HG03571 (cell line): Measurements from ENCODE around the gene MBOAT1.
A peak's percentile ranks its signal among the peaks of the same experiment; 100 is the strongest.

Source experiments
- ATAC-seq: cut with Tn5 transposase; IDR thresholded peaks from one replicate; pipeline ENCODE4 v1.9.1; 2021; ENCODE audit not compliant: unreplicated experiment

MBOAT1 gene

GRCh38 chr6:20112241-20112640 lies 100.0 kb downstream of the MBOAT1 start:
- ATAC-seq, result no peak

DNA sequence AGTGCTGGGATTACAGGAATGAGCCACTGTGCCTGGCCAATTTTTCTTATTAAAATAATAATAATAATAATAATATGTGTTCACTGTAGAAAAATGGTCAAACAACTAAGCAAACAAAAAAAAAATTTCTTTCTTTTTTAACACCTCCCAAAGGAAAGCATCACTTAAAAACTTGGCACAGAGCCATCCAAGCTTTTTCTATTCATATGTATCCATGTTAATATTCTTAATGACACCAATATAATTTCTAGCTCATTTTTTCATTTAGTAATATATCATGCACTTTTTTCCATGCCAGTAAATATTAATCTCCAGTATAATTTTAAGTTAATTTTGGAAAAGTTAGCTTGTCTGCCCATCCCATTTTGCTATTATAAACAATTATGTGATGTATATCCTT lies 101.8 kb downstream of the MBOAT1 start:
- ATAC-seq, result no peak

- ATAC-seq, result no peak
Measured at GRCh38 chr6:20109526-20109925, 102.7 kb downstream of the MBOAT1 start.

DNA sequence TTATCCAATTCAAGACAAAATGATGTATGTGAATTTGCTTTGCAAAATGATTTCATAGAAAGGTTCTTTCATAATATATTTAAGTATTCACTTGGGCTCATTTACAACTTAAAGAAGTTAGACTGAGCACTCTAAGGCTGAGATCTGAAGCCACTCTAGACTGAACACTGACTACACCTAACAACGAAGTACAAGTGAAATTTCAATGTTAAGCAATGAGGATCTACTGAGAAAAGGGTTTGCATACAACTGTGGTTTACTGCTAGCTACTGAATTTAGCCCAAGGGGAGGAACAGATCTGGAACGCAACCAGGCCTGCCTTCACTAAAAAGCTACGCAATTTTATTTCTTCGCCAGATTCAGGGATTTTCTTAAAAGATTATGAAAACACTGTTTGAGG lies 106.4 kb downstream of the MBOAT1 start:
- ATAC-seq, result no peak

DNA sequence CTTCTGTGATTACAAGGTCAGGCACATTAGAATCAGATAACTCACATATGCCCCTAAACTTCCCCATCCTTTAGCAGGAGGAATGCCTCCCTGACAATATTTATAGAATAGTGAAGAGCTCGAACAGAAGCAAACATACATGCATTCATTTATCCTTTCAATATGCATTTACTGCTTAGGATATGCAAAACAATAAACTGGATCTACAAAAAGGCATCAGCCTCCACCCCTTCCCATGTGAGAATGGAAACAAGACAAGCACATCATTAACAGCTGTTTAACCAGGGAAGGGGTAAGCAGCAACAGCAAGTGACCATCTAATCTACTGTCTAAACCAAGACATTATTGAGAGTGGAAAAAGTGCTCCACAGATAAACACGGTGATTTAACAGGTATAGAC lies 107.6 kb downstream of the MBOAT1 start:
- no peak for ATAC-seq

DNA sequence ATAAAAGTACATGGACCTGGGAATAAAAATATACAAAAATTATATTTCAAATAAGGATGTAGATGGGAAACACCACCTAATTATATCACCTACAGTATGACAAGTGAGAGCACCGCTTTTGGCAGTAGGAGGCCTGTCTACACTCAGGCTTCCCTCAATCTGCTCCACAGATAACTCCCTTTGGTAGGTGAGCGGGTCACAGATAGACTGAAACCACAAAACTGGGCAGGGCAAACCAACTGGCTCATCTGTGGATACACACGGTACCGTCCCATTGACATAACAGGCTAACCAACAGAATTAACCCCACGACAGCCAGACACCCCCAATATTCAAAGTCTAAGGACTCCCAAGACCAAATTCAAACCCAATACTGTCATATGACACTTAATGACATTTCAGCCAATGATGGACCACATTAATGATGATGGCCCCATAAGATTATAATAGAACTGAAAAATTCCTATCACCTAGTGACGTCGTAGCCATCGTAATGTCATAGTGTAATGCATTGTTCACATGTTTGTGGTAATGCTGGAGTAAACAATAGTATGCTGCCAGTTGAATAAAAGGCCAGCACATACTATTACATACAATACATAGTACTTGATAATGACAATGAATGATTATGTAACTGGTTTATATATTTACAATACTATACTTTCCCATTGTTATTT lies 109.7 kb downstream of the MBOAT1 start:
- ATAC-seq, result no peak

DNA sequence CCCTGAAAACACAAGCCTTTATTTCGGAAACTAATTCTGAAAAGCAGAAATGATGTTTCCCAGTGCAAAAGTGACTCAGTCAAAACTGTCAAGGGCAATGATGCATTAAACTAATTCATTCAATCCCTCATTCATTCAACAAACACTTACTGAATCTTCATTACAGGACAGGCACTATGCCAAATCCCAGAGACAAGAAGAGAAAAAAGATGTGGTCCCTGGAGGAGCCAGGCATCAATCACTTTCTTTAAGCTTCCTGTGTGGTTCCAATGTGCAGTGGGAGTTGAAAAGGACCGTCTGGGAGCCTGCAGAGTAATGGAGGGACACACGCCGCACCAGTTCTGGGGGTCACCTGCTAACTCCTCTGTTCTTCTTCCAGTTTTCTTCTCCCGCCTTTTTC lies 113.1 kb downstream of the MBOAT1 start:
- ATAC-seq, result no peak

- no peak for ATAC-seq
Measured at GRCh38 chr6:20098267-20098876, 113.9 kb downstream of the MBOAT1 start.

DNA sequence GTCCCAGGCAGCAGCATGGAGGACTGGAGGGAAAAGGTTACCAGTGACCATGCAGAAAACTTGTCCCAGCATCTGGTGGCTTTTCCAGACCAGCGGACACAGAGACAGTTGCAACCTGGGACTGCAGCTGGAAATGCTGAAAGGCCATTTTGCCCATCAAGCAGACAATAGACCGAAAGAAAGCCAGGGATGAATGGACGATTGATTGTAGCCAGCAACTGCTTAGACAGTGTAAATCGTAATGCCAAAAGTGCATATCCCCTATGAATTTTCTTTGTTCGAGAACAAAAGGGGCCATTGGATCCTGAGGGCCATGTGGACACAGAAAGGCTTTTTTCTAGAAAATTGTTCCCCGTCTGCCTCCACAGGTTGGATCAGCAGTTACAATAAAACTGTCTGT lies 115.7 kb downstream of the MBOAT1 start:
- ATAC-seq, result no peak

DNA sequence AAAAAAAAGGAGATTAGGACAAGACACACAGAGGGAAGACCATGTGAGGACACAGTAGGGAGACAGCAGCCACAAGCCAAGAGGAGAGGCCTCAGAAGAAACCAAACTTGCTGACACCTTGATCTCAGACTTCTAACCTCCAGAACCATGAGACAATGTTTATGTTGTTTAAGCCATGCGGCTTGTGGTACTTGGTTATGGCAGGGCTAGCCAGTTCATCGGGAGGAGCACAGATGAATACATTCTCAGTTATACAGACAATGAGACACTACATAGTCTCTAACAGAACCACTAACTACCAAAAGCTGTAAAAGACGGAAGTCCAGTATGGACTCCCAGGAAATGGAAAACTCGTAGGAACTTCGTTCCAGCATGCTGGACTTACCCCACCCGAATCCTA lies 116.8 kb downstream of the MBOAT1 start:
- ATAC-seq, result no peak

GRCh38 chr6:20092071-20092566 lies 120.2 kb downstream of the MBOAT1 start:
- no peak for ATAC-seq

- ATAC-seq, result no peak
Measured at GRCh38 chr6:20086992-20087391, 125.3 kb downstream of the MBOAT1 start.

DNA sequence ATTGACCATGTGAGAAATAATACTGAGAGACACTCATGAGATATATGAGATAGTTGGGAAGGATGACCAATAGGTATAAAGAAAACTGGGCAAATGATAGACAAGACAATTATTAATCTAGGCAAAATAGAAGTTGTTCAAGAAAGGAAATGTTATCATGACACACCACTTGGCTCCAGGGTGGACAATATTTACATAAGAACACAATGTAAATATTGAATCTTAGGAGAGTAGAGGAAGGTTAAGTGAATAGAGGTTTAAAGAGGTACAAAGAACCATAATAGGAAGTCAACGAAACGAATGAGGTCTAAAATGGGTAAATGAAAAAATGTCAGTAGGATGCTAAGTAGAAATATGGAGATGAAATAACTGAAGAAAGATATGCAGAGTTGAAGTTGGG lies 126.5 kb downstream of the MBOAT1 start:
- no peak for ATAC-seq

DNA sequence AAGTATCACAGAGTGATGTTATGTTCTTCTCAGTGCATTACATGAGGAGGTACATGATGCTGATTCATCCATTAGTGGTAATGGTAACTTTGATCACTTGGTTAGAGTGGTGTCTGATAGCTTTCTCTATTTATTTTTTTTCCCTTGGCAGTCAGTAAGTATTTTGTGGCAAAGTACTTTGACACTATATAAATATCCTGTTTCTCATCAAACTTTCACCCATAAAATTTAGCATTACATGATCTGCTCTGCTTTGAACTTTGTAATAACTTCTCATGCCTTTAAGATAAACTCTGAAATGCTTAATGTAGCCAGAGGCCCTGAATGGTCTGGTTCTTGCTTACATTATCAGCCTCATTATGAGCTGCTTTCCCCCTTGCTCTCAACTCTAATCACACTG lies 127.9 kb downstream of the MBOAT1 start:
- no peak for ATAC-seq

- ATAC-seq, result no peak
Measured at GRCh38 chr6:20071998-20072397, 140.3 kb downstream of the MBOAT1 start.

- ATAC-seq, result no peak
Measured at GRCh38 chr6:20070047-20070446, 142.2 kb downstream of the MBOAT1 start.

DNA sequence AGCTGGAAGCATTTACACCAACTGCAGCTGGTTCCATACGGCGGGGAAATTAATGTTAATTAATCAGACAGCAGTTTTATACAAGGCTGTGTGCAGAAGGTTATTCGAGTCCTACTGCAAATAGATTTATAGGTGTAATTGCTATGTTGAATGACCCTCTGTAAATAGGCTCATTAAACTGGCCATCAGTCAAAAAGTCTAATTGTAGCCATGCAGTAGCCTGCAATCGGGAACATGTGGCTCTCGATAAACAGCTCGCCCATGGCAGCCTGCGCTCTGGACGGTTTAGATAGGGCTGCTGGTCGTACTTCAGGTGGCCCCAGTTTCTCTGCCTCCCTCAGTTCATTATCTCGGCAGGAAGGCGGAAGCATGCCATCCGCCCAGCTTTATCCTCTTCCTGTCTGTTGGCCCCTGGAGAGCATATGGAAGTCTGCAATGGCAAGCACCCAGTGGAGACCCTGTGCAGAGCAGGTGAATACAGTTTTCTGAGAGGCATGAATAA lies 143.2 kb downstream of the MBOAT1 start:
- ATAC-seq, result no peak

- no peak for ATAC-seq
Measured at GRCh38 chr6:20068421-20068988, 143.8 kb downstream of the MBOAT1 start.

GRCh38 chr6:20061952-20062351 lies 150.3 kb downstream of the MBOAT1 start:
- ATAC-seq, result peak; percentile 84

GRCh38 chr6:20060252-20060651 lies 152.0 kb downstream of the MBOAT1 start:
- ATAC-seq, result no peak

- ATAC-seq, result peak; percentile 33
Measured at GRCh38 chr6:20058912-20059311, 153.4 kb downstream of the MBOAT1 start.
